ENCODE measurements around the gene ZBTB18. TPM values are rescaled to one million over a fixed set of nuclear protein-coding genes. Genes with fewer than 3 reads are reported as not detected.

Gene ZBTB18
- polyA plus RNA-seq, 3 donors, result 3.0 to 45.5 (median 3.6) TPM

GRCh38 chr1:244006961-244007360 is 44.1 kb upstream of the ZBTB18 start:
- H3K4me3 Mint-ChIP-seq, result no peak overlapping the region
- Histone ChIP-seq H3K4me1 (ENCODE audit: control insufficient read depth in 1 of 2, insufficient read depth in 2 of 2, low read length in 2 of 2) (peaks cover 14 to 21% of the 10 kb centered on the region in 2 donors), H3K9me3 (replicated peaks in 1 of 2; ENCODE audit: control insufficient read depth in 1 of 2, insufficient read depth in 1 of 2, low read length in 2 of 2) (no peaks in the 10 kb centered on the region), H3K9ac (ENCODE audit: insufficient read depth, low read length, poor library complexity, severe bottlenecking) (no peak overlapping the region), H4K20me1 (ENCODE audit: insufficient read depth, low read length) (no peaks in the 10 kb centered on the region), H2AFZ (ENCODE audit: insufficient read depth, low read depth, low read length, poor library complexity, severe bottlenecking) (no peak overlapping the region), H3K4me2 (replicated peaks; ENCODE audit: extremely low read depth, low read length, poor library complexity, severe bottlenecking) (no peak overlapping the region), H3K27me3 (ENCODE audit: control insufficient read depth in 2 of 2, insufficient read depth in 2 of 2, low read length in 2 of 2) (no peaks in the 10 kb centered on the region), H3K79me2 (ENCODE audit: insufficient read depth, low read length) (no peaks in the 10 kb centered on the region), H3K27ac (ENCODE audit: low read depth in 1 of 2, low read length in 2 of 2) (no peak overlapping the region), H3K4me3 (replicated peaks in 1 of 3; ENCODE audit: low read depth in 2 of 3, low read length in 3 of 3) (no peak overlapping the region), H3K36me3 (replicated peaks in 1 of 2; ENCODE audit: control insufficient read depth in 1 of 2, insufficient read depth in 2 of 2, low read length in 2 of 2) (no peaks in the 10 kb centered on the region)
- intact Hi-C loops (cut with micrococcal nuclease), result no loop called here
- TF ChIP-seq CTCF (IDR thresholded peaks at IDR 0.05), result no peak
- no peaks in the 10 kb centered on the region for H3K9me3 Mint-ChIP-seq
- H3K27me3 Mint-ChIP-seq (ENCODE audit: low read depth in 3 of 3), result peaks cover 0 to 6% (median 0%) of the 10 kb centered on the region in 3 donors
- DNase-seq, result no peak
- peaks cover 27% of the 10 kb centered on the region for H3K4me1 Mint-ChIP-seq
- 94% methylated on average over 5 of the region's 5 CpGs for WGBS (ENCODE audit: insufficient coverage)
- H3K27ac Mint-ChIP-seq, result no peak overlapping the region
- no peaks in the 10 kb centered on the region for H3K36me3 Mint-ChIP-seq

- Histone ChIP-seq H3K36me3 (replicated peaks in 1 of 2; ENCODE audit: control insufficient read depth in 1 of 2, insufficient read depth in 2 of 2, low read length in 2 of 2) (no peaks in the 10 kb centered on the region), H3K4me1 (ENCODE audit: control insufficient read depth in 1 of 2, insufficient read depth in 2 of 2, low read length in 2 of 2) (peaks cover 7 to 12% of the 10 kb centered on the region in 2 donors), H4K20me1 (ENCODE audit: insufficient read depth, low read length) (no peaks in the 10 kb centered on the region), H3K79me2 (ENCODE audit: insufficient read depth, low read length) (no peaks in the 10 kb centered on the region), H2AFZ (ENCODE audit: insufficient read depth, low read depth, low read length, poor library complexity, severe bottlenecking) (peak overlapping the region; percentile 6), H3K4me2 (replicated peaks; ENCODE audit: extremely low read depth, low read length, poor library complexity, severe bottlenecking) (peak overlapping the region; percentile 32), H3K9ac (ENCODE audit: insufficient read depth, low read length, poor library complexity, severe bottlenecking) (no peak overlapping the region), H3K4me3 (replicated peaks in 1 of 3; ENCODE audit: low read depth in 2 of 3, low read length in 3 of 3) (peak overlapping the region in 1 of 3 experiments; percentile 13), H3K9me3 (replicated peaks in 1 of 2; ENCODE audit: control insufficient read depth in 1 of 2, insufficient read depth in 1 of 2, low read length in 2 of 2) (no peaks in the 10 kb centered on the region), H3K27me3 (ENCODE audit: control insufficient read depth in 2 of 2, insufficient read depth in 2 of 2, low read length in 2 of 2) (no peaks in the 10 kb centered on the region), H3K27ac (ENCODE audit: low read depth in 1 of 2, low read length in 2 of 2) (no peak overlapping the region)
- peaks cover 0 to 2% (median 2%) of the 10 kb centered on the region in 3 donors for H3K27me3 Mint-ChIP-seq (ENCODE audit: low read depth in 3 of 3)
- no peak overlapping the region for H3K4me3 Mint-ChIP-seq
- intact Hi-C loops (cut with micrococcal nuclease), result no loop called here
- peaks cover 14% of the 10 kb centered on the region for H3K4me1 Mint-ChIP-seq
- DNase-seq, result peak in 1 of 3 donors; percentile 8
- no peaks in the 10 kb centered on the region for H3K36me3 Mint-ChIP-seq
- H3K27ac Mint-ChIP-seq, result peak overlapping the region in 1 of 7 donors; percentile 83
- 76% methylated on average over 5 of the region's 6 CpGs for WGBS (ENCODE audit: insufficient coverage)
- no peak for TF ChIP-seq CTCF (IDR thresholded peaks at IDR 0.05)
- no peaks in the 10 kb centered on the region for H3K9me3 Mint-ChIP-seq
Measured at GRCh38 chr1:244010191-244010590, 40.9 kb upstream of the ZBTB18 start.

All from CD14-positive monocyte (primary cell).